BE2C (cell line): ENCODE measurements around the gene DDB1.

Source experiments
- DNase-seq: peaks from one replicate; pipeline ENCODE4 v3.0.0-alpha.2; 2020
- H3K27me3 ChIP-seq: fragments of 250-450 bp; sonication (Bioruptor Pico); 2 replicates; pipeline ENCODE4 v1.5.1; 2020; ENCODE audit warnings: mild to moderate bottlenecking
- H3K36me3 ChIP-seq: fragments of 250-450 bp; sonication (Bioruptor Pico); 2 replicates; pipeline ENCODE4 v1.5.1; 2020; ENCODE audit warnings: mild to moderate bottlenecking
- H3K4me1 ChIP-seq: fragments of 250-450 bp; sonication (Bioruptor Pico); 2 replicates; pipeline ENCODE4 v1.5.1; 2020
- H3K4me3 ChIP-seq: 2 replicates; pipeline ENCODE4 v1.5.1; 2011; ENCODE audit warnings: low read depth, low read length
- H3K9me3 ChIP-seq: fragments of 250-450 bp; sonication (Bioruptor Pico); 2 replicates; pipeline ENCODE4 v1.5.1; 2020
- CTCF ChIP-seq: IDR thresholded peaks from 2 replicates; pipeline ENCODE4 v1.5.1; 2012; ENCODE audit warnings: mild to moderate bottlenecking, low read depth, low read length

DDB1 gene

DNA sequence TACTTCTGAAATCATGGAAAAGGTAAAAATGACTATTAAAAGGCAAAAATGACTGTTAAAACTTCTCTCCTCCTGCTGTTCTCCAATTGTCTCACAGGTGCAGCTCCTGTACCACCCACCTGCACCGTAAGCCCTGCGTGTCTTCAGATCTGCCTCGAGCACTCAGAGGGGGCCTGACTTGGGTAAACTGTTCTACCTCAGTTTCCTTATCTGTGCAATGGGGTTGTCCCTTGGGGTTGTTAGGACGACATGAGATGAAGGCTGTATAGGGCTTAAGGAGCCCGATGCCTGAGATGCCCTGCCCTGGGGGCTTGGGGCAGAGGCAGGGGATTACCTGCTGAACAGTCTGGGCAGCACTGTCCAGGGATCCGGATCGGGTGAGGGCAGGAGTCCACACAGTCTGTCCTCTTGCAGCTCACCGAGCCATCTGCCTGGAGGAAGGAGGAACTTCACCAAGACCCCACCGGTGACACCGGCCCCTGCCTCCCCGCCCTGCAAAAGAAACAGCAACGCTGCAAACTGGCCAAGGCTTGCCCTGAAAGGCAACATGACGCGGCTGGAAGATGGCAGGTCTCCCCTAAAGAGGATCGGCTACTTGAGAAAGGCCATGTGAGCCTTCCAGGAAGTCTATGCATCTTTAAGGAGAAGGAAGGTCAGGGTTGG lies 64.2 kb downstream of the DDB1 start:
- no peaks in the 10 kb centered on the region for H3K36me3 ChIP-seq
- H3K9me3 ChIP-seq = no peaks in the 10 kb centered on the region
- no peak overlapping the region for H3K4me3 ChIP-seq
- no peak for DNase-seq
- H3K4me1 ChIP-seq = no peaks in the 10 kb centered on the region
- no peak for TF ChIP-seq CTCF
- no peaks in the 10 kb centered on the region for H3K27me3 ChIP-seq

DNA sequence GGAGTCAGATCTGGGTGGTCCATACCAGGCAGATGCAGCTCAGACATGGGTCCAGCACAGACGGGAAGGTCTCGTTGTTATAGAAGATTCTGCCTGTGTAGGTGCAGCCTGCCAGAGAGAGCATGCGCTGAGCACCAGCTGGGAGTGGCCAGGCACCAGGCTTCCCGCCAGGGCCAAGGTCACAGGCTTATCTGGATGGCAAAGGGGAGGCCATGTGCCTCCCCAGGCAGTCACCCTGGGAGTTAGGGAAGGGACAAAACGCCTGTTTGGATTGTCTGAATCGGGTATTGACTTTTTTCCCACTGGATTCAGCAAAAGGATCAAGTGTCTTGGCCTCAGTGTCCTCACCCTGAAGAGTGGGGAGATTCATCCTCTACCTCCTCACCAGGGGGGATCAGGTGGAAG lies 65.5 kb downstream of the DDB1 start:
- H3K27me3 ChIP-seq = no peaks in the 10 kb centered on the region
- no peaks in the 10 kb centered on the region for H3K4me1 ChIP-seq
- no peak overlapping the region for H3K4me3 ChIP-seq
- DNase-seq = no peak
- no peaks in the 10 kb centered on the region for H3K9me3 ChIP-seq
- TF ChIP-seq CTCF = no peak
- no peaks in the 10 kb centered on the region for H3K36me3 ChIP-seq

DNA sequence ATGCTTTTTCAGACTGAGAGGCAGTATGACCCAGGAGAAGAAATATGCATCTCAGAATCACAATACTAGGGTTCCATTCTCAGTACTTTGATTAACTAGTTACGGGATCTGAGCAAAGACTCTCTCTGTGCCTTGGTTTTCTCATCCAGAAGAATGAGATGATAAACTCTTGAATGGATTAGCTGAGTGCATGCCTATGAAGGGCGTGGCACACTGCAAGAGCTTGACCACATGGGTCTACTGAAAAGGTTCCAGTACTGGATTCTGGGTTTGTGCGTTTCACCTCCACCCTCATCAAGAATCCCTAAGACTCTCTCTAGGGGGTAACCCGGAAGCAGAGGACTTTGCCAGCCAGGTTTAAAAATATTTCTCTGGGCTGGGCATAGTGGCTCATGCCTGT lies 66.3 kb downstream of the DDB1 start:
- DNase-seq = no peak
- Histone ChIP-seq H3K27me3 (no peaks in the 10 kb centered on the region), H3K4me3 (no peak overlapping the region), H3K4me1 (no peaks in the 10 kb centered on the region), H3K36me3 (no peaks in the 10 kb centered on the region), H3K9me3 (no peaks in the 10 kb centered on the region)
- no peak for TF ChIP-seq CTCF

DNA sequence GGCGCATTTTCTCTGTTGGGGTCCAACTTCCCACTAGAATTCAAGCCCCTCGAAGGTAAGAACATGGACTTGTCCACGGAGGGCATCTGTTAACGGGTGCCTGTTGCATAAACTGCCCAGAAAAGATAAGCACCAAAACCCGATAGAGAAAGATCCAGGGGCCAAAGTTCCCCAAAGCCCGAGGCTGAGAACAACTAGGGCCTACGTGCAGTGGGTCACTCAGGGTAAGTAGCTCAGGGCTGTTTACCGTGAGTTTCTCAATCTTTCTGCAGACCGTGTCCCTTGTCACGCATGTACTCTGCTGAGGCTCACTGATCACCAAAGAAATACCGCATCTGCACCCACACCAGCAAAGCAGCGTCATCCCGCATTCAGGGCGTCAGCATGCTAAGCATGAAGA lies 67.5 kb downstream of the DDB1 start:
- Histone ChIP-seq H3K4me1 (no peaks in the 10 kb centered on the region), H3K9me3 (no peaks in the 10 kb centered on the region), H3K36me3 (no peaks in the 10 kb centered on the region), H3K27me3 (no peaks in the 10 kb centered on the region), H3K4me3 (no peak overlapping the region)
- TF ChIP-seq CTCF = no peak
- no peak for DNase-seq

DNA sequence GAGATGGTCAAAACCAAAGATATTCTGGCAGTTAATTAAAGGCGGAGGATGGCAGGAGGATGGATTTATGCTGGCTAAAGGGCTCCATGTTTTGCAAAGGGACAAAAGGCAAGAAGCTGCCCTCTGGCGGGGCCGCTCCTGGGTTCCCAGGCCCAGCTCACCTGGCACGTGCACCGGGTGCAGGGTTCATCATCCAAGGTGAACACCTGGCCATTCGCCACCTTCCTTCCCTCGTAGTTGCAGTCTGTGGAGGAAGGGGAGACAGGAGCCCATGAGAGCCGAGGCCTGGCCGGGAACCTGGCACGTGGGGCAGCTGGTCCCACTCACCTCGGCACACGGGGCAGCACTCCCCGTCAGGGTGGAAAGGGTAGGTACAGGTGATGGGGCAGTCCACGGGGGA lies 68.1 kb downstream of the DDB1 start:
- no peaks in the 10 kb centered on the region for H3K9me3 ChIP-seq
- H3K4me3 ChIP-seq = no peak overlapping the region
- no peak for TF ChIP-seq CTCF
- H3K36me3 ChIP-seq = no peaks in the 10 kb centered on the region
- no peak for DNase-seq
- no peaks in the 10 kb centered on the region for H3K27me3 ChIP-seq
- no peaks in the 10 kb centered on the region for H3K4me1 ChIP-seq

DNA sequence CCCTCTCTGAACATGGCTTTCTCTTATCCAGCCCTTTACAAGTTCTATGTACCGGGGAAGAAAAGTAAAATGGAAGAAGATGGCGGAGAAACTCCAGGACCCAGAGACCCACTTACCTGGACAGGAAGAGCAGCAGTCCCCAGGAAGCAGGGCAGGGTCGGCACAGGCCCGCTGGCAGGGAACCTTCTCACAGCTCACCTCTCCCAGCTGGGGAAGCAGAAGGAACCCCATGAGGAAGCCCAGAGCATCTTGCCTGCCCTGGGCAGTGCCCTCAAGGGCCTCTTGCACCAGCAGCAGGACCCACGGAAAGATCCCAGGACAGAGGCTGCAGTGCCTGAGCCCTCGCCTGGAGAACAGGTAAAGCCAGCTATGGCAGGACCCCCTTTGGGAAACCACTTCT lies 68.5 kb downstream of the DDB1 start:
- Histone ChIP-seq H3K4me1 (no peaks in the 10 kb centered on the region), H3K4me3 (no peak overlapping the region), H3K27me3 (no peaks in the 10 kb centered on the region), H3K36me3 (no peaks in the 10 kb centered on the region), H3K9me3 (no peaks in the 10 kb centered on the region)
- no peak for TF ChIP-seq CTCF
- DNase-seq = no peak
